DND-41 (cell line): Measurements from ENCODE around the gene RNF215.

Experiments
- ATAC-seq: fragments of 200-7000 bp; cut with Tn5 transposase; 3 replicates; pipeline ENCODE4 v1.9.1; 2021; ENCODE audit warnings: low read depth; ENCODE audit not compliant: insufficient read depth
- DNase-seq: peaks from one replicate; pipeline ENCODE4 v3.0.0-alpha.2; 2020
- H2AFZ ChIP-seq: 2 replicates; pipeline ENCODE4 v1.6.0; 2012; ENCODE audit warnings: low read depth, low read length
- H3K27ac ChIP-seq: 2 replicates; pipeline ENCODE4 v1.5.1; 2012; ENCODE audit warnings: low read length, inconsistent platforms
- H3K27me3 ChIP-seq: fragments of 200-600 bp; sonication (generic); 2 replicates; pipeline ENCODE4 v1.6.0; 2012; ENCODE audit warnings: low read length, mild to moderate bottlenecking, inconsistent platforms; ENCODE audit not compliant: insufficient read depth, poor library complexity
- H3K36me3 ChIP-seq: 2 replicates; pipeline ENCODE4 v1.5.1; 2012; ENCODE audit warnings: low read length, inconsistent platforms; ENCODE audit not compliant: insufficient read depth
- H3K4me1 ChIP-seq: 2 replicates; pipeline ENCODE4 v1.5.1; 2012; ENCODE audit warnings: mild to moderate bottlenecking, low read length; ENCODE audit not compliant: insufficient read depth
- H3K4me2 ChIP-seq: 2 replicates; pipeline ENCODE4 v1.6.0; 2012; ENCODE audit warnings: mild to moderate bottlenecking, moderate library complexity, low read length, inconsistent platforms; ENCODE audit not compliant: insufficient read depth
- H3K4me3 ChIP-seq, 2 experiments: fragments of 200-600 bp in 1 of 2; shearing (Covaris generic) in 1 of 2; 2 replicates each; pipeline ENCODE4 v1.5.1; 2012 to 2016; ENCODE audit warnings: inconsistent platforms in 2 of 2, low read length in 2 of 2, mild to moderate bottlenecking in 2 of 2, low read depth in 1 of 2, moderate library complexity in 1 of 2
- H3K79me2 ChIP-seq: 2 replicates; pipeline ENCODE4 v1.6.0; 2012; ENCODE audit warnings: low read length, inconsistent platforms; ENCODE audit not compliant: insufficient read depth
- H3K9ac ChIP-seq: 2 replicates; pipeline ENCODE4 v1.6.0; 2012; ENCODE audit warnings: low read depth, mild to moderate bottlenecking, inconsistent platforms, low read length, moderate library complexity
- H3K9me3 ChIP-seq: 2 replicates; pipeline ENCODE4 v1.5.1; 2012; ENCODE audit warnings: low read length, moderate library complexity, mild to moderate bottlenecking, inconsistent platforms; ENCODE audit not compliant: insufficient read depth, severe bottlenecking
- H4K20me1 ChIP-seq: 2 replicates; pipeline ENCODE4 v1.6.0; 2012; ENCODE audit warnings: low read length; ENCODE audit not compliant: insufficient read depth
- CTCF ChIP-seq: IDR thresholded peaks from 2 replicates; pipeline ENCODE4 v1.5.1; 2012; ENCODE audit warnings: borderline replicate concordance, low read length, moderate library complexity, mild to moderate bottlenecking; ENCODE audit not compliant: poor library complexity, severe bottlenecking; ENCODE audit errors: extremely low read depth
- EZH2 ChIP-seq: IDR thresholded peaks from 3 replicates; pipeline ENCODE4 v1.6.1; 2012; ENCODE audit warnings: borderline replicate concordance, low read depth, mild to moderate bottlenecking, moderate library complexity, low read length, inconsistent platforms; ENCODE audit not compliant: severe bottlenecking

RNF215 gene

GRCh38 chr22:30390974-30391691, 3.9 kb upstream of the RNF215 start:
- Histone ChIP-seq H2AFZ (peak overlapping the region; percentile 67), H3K4me1 (peaks cover 47% of the 10 kb centered on the region), H3K36me3 (no peaks in the 10 kb centered on the region), H3K27ac (peak overlapping the region; percentile 69), H3K9me3 (peaks cover 2% of the 10 kb centered on the region), H3K9ac (peak overlapping the region; percentile 15; the same call in 1 of the 2 replicates), H3K79me2 (peaks cover 10% of the 10 kb centered on the region), H3K4me3 (no peak overlapping the region), H3K4me2 (no peak overlapping the region), H4K20me1 (no peaks in the 10 kb centered on the region), H3K27me3 (no peaks in the 10 kb centered on the region)
- peak; percentile 72 for ATAC-seq
- DNase-seq = peak; percentile 84
- TF ChIP-seq CTCF (peak; percentile 93), EZH2 (no peak)

- Histone ChIP-seq H3K9ac (peak overlapping the region; percentile 68), H3K79me2 (peaks cover 16% of the 10 kb centered on the region), H3K9me3 (peaks cover 2% of the 10 kb centered on the region), H3K27me3 (no peaks in the 10 kb centered on the region), H2AFZ (no peak overlapping the region; the same call in 1 of the 2 replicates), H3K27ac (peak overlapping the region; percentile 70), H3K4me2 (peak overlapping the region; percentile 90), H4K20me1 (no peaks in the 10 kb centered on the region), H3K36me3 (peaks cover 18% of the 10 kb centered on the region), H3K4me1 (peaks cover 62% of the 10 kb centered on the region), H3K4me3 (peak overlapping the region; percentile 33 to 72; a peak in 3 of 4 replicates)
- TF ChIP-seq EZH2 (no peak), CTCF (no peak)
- no peak for ATAC-seq
- no peak for DNase-seq
Measured at GRCh38 chr22:30386608-30386959, 627 bp downstream of the RNF215 start.

DNA sequence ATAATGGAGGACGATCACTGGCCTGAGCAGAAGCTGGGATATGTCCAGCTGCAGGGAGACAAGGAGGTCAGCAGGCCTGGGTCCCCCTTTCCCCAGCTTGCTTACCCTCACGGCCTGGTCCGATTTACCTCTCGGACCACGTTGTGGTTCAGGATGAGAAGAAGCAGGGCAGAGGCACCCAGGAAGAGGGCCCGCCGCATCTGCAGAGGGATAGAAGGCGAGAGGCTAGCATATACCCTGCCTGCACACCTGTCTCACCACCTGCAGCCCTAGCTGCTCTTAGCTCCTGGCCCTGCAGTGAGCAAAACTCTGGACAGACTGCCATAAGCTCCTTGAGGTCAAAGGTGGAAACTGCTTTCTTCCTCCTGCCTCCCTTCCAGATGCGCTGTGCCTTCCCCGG, 1.3 kb downstream of the RNF215 start:
- peaks cover 16% of the 10 kb centered on the region for H3K79me2 ChIP-seq
- H3K4me3 ChIP-seq = peak overlapping the region in 1 of 2 experiments; percentile 72; a peak in 2 of 4 replicates
- no peaks in the 10 kb centered on the region for H4K20me1 ChIP-seq
- H2AFZ ChIP-seq = no peak overlapping the region
- no peaks in the 10 kb centered on the region for H3K27me3 ChIP-seq
- peak overlapping the region; percentile 70 for H3K27ac ChIP-seq
- DNase-seq (no peak), ATAC-seq (no peak)
- peaks cover 2% of the 10 kb centered on the region for H3K9me3 ChIP-seq
- TF ChIP-seq EZH2 (no peak), CTCF (no peak)
- H3K9ac ChIP-seq = peak overlapping the region; percentile 68
- peaks cover 62% of the 10 kb centered on the region for H3K4me1 ChIP-seq
- peaks cover 18% of the 10 kb centered on the region for H3K36me3 ChIP-seq
- peak overlapping the region; percentile 90 for H3K4me2 ChIP-seq
